ENCODE measurements around the gene EDDM13.

The EDDM13 gene

GRCh38 chr19:56356944-56357343 lies 84.4 kb downstream of the EDDM13 start:
- TF ChIP-seq CTCF (IDR thresholded peaks at IDR 0.05; ENCODE audit: low read depth, low read length, missing control alignments), result no peak
- H3K4me3 ChIP-seq (replicated peaks; ENCODE audit: low read depth, low read length), result no peak overlapping the region
- DNase-seq (ENCODE audit: extremely low read depth, low read depth), result no peak

Measured in HFF-Myc (cell line).